HG03108 (cell line): ENCODE data around the gene USP32.
"Not testable (repeated sequence)": the region's sequence is repeated elsewhere in the genome, so short reads cannot be mapped to it uniquely, and the experiment has no call there.

Experiments used
- ATAC-seq: cut with Tn5 transposase; IDR thresholded peaks from one replicate; pipeline ENCODE4 v1.9.1; 2021; ENCODE audit warnings: moderate library complexity; ENCODE audit not compliant: unreplicated experiment

USP32 gene, protein sequence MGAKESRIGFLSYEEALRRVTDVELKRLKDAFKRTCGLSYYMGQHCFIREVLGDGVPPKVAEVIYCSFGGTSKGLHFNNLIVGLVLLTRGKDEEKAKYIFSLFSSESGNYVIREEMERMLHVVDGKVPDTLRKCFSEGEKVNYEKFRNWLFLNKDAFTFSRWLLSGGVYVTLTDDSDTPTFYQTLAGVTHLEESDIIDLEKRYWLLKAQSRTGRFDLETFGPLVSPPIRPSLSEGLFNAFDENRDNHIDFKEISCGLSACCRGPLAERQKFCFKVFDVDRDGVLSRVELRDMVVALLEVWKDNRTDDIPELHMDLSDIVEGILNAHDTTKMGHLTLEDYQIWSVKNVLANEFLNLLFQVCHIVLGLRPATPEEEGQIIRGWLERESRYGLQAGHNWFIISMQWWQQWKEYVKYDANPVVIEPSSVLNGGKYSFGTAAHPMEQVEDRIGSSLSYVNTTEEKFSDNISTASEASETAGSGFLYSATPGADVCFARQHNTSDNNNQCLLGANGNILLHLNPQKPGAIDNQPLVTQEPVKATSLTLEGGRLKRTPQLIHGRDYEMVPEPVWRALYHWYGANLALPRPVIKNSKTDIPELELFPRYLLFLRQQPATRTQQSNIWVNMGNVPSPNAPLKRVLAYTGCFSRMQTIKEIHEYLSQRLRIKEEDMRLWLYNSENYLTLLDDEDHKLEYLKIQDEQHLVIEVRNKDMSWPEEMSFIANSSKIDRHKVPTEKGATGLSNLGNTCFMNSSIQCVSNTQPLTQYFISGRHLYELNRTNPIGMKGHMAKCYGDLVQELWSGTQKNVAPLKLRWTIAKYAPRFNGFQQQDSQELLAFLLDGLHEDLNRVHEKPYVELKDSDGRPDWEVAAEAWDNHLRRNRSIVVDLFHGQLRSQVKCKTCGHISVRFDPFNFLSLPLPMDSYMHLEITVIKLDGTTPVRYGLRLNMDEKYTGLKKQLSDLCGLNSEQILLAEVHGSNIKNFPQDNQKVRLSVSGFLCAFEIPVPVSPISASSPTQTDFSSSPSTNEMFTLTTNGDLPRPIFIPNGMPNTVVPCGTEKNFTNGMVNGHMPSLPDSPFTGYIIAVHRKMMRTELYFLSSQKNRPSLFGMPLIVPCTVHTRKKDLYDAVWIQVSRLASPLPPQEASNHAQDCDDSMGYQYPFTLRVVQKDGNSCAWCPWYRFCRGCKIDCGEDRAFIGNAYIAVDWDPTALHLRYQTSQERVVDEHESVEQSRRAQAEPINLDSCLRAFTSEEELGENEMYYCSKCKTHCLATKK (N-terminal part only)

DNA sequence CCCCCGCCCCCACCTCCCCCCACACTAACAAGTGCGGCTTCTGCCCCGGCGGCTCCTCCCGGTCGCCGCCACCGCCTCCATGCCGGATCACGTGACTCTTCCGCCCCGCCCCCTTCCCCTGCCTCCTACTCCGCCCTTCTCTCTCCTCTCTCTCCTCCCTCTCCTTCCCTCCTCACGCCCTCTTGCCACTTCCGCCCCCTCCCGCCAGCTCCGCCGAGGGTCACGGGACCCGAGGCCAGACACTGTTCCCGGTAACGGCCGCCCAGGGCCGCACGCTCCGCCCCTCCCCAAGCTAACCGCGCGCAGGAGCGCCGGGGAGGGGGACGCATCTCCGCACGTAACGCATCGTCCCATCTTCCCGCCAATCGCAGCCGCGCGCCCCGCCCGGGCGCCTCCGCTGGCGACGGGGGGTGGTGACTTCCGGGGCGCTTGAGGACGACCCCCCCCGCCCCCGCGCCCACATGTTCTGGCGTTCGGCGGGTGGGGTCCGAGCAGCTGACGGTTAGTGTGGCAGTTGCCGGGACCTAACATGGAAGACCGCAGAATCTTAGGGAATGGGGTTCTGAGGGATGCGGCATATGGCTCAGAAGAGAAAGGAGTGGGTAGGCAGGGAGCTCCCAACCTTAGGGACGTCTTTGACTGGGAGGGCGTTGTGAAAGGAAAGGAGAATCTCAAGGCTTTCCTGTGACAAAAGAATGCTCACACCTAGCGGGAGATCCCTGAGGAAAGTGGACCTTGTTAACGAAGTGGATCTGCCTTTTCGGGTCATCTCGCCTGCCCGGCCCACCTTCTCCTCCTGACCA lies at the start of gene USP32:
TSS of gene USP32 (minus strand) at position 92 of the 803 bp plus-strand sequence. CDS start 194 bp downstream, outside the sequence.
- ATAC-seq: peak; percentile 76

- no peak for ATAC-seq
Observed at GRCh38 chr17:60439501-60439900, 47.6 kb upstream of the USP32 start.

- ATAC-seq: no peak
Observed at GRCh38 chr17:60436676-60437075, 44.7 kb upstream of the USP32 start.

DNA sequence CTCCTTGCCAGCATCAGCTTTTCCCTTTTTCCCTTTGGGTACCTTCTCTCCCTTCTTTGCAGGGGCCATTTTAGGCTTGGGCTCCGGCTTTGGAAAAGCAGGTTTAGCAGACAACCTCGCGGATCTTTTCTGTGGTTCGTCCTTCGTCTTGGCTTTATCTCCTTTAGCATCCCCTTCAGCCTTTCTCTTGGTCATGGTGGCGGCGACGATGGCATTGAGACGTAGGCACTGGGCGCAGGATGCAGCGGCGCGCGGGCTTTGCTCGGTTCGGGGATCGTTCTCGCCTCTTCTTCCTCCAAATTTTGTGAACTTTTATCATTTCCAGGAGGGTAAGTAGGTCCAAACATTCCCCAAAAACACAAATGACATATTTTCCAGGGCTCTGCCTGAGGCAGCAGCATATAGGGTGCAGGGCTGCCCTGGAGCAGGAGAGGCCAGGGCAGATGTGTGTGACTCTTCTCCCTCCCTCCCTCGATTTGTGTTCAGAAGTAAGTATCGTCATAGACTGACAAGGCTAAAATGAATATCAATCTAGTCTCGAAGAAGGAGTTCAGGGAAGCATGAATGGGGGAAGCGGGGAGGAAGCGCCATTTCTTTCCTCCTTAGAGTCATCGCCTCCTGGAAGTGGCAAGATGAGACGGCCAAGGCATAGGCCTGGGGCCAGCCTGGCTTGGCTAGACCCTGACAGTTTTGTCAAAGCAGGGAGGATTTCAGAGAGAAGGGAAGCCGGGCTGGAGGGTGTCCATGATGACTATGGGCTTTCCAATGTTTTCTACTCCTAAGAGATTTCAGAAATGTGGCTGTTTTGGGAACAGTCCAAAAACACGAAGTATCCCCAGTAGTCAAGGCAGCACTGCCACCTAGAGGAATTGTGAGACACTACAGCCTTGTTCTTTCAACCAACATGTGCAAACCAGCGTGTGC lies 43.6 kb upstream of the USP32 start:
- ATAC-seq: no peak

GRCh38 chr17:60433021-60433997 lies 41.4 kb upstream of the USP32 start:
- ATAC-seq: not testable (repeated sequence)

GRCh38 chr17:60430561-60430960 lies 38.6 kb upstream of the USP32 start:
- ATAC-seq: not testable (repeated sequence)

GRCh38 chr17:60428491-60428890 lies 36.6 kb upstream of the USP32 start:
- not testable (repeated sequence) for ATAC-seq

GRCh38 chr17:60426596-60426995 lies 34.7 kb upstream of the USP32 start:
- no peak for ATAC-seq

DNA sequence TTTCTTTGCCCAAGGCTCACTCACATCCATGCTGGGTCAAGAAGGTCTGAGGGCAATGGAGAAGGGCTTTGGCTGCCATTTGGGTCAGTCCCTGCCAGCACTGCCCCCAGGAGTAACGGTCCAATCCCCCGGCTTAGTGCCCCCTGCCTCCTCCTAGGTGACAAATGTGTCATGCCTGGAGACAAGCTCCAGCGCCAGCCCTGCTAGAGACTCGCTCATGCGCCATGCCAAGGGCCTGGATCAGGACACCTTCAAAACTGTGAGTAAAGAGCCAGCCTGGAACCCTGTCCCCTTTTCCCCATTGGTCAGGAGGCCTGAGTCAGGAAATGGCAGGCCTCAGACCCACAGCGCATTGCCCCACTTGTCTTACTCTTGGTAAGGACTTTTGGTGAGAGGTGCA lies 33.7 kb upstream of the USP32 start:
- no peak for ATAC-seq

- ATAC-seq: no peak
Observed at GRCh38 chr17:60423865-60424264, 31.9 kb upstream of the USP32 start.

DNA sequence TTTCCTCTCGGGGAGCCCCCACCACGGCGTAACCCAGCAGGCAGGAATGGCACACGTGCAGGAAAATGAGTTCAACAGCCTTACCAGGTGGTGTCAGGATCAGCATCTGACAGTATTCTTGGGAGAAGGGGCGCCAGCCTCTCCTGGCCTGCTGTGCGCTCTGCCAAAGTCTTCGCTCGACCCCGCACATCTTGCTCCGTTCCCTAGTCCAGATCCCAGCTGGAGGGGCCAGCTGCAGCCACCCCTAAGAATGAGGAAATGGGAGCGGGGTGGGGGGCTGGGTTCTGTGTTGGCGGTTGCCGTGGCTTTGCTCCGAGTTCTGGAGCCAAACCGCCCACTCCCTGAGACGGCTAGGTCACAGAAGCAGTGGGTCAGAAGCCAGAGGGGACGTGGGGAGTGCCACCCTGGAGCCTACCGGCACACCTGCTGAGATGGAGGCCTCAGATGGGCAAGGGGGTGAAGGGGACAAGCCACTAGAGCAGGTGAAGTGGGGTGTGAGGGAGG lies 30.3 kb upstream of the USP32 start, which contains the start of gene CHCT1:
TSS of gene CHCT1 (plus strand) at position 328 of the 504 bp plus-strand sequence. CDS start at position 432, 104 bp downstream.
- no peak for ATAC-seq

DNA sequence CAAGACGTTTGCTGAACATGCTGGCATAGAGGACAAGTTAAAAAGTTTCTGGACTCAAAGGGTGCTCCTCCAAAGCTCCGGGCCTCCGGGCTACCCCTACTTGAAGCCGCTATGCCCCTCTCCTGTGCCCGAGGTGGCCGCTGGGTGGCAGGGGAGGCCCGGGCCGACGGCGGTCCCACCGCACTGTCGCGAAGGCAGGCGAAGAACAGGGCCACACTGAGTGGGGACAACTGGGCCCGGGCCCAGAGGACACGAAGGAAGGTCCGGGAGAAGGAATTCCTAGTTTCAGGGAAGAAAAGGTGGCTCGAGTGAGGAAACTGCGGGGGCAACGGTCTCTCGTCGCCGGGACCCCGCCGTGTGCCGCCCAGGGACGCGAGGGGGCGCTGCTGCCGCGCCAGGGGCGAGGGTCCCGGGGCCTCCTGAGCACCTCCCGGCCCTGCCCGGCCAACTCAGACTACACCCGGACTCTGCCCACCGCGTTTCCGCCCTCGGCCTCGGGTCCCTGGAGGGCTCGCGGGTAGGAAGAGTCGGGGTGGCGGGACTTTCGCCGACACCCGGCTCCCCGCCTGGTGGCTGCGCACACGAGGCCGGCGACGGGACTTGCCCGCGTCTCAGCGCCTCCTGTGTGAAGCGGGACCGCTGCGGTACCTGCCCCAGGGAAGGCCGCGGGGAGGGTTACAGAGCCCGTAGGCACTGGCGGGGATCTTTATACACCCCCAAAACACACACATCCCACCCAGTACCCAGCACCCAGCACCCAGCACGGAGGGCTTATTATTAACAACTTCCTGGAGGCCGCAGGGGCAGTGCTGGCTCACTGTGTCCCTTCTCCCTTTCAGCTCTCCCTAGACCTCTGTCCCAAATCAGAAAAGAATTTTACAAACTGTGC lies 29.6 kb upstream of the USP32 start:
- peak; percentile 84 for ATAC-seq

DNA sequence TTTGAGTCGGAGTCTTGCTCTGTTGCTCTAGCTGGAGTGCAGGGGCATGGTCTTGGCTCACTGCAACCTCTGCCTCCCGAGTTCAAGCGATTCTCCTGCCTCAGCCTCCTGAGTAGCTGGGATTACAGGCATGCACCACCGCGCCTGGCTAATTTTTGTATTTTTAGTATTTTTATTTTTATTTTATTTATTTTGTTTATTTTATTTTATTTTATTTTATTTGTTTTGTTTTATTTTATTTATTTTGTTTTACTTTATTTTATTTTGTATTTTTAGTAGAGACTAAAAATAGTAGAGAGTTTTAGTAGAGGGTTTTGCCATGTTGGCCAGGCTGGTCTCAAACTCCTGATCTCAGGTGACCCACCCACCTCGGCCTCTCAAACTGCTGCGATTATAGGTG lies 27.9 kb upstream of the USP32 start:
- ATAC-seq: not testable (repeated sequence)

- not testable (repeated sequence) for ATAC-seq
Observed at GRCh38 chr17:60419003-60419402, 27.1 kb upstream of the USP32 start.

DNA sequence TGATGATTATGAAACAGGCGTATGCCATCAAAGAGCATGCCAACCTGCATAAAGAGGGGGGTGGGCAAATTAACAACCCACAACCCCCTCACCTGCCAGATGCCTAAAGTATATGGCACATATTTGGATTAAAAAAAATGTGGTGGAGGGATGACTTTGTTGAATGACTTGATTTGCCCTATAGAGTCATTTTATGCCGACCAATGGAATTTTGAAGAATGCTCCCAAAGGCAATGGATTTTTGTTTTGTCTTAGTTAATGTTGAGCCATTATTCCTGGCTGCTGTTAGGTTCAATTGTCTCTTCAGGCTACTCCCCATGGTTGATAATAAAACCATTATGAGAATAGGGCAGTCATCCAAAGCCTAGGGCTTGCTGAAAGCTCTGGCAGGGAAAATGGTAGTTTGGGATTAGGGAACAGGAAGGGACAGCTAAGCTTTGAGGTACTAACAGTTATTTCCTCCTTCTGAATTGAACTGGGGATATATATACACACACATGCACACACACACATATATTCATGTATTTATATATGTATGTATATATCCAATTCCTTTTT lies 24.5 kb upstream of the USP32 start:
- ATAC-seq: no peak

- no peak for ATAC-seq
Observed at GRCh38 chr17:60415146-60415545, 23.2 kb upstream of the USP32 start.
